HG03571 (cell line): Measurements from ENCODE around the gene RAB11FIP4.
A peak's percentile ranks its signal among the peaks of the same experiment; 100 is the strongest.

ENCODE experiments used
- ATAC-seq: cut with Tn5 transposase; IDR thresholded peaks from one replicate; pipeline ENCODE4 v1.9.1; 2021; ENCODE audit not compliant: unreplicated experiment

Gene RAB11FIP4

GRCh38 chr17:31522284-31522931 lies 130.9 kb downstream of the RAB11FIP4 start:
- ATAC-seq, result no peak

- ATAC-seq, result no peak
Observed at GRCh38 chr17:31522987-31523495, 131.6 kb downstream of the RAB11FIP4 start.

- no peak for ATAC-seq
Observed at GRCh38 chr17:31523862-31524730, 132.6 kb downstream of the RAB11FIP4 start.

GRCh38 chr17:31524926-31525800 lies 133.7 kb downstream of the RAB11FIP4 start:
- no peak for ATAC-seq

GRCh38 chr17:31525801-31526549 lies 134.5 kb downstream of the RAB11FIP4 start:
- ATAC-seq, result no peak

GRCh38 chr17:31527606-31528005 lies 136.1 kb downstream of the RAB11FIP4 start:
- no peak for ATAC-seq

- no peak for ATAC-seq
Observed at GRCh38 chr17:31528291-31528874, 136.9 kb downstream of the RAB11FIP4 start.

- ATAC-seq, result no peak
Observed at GRCh38 chr17:31529841-31530251, 138.4 kb downstream of the RAB11FIP4 start.

GRCh38 chr17:31530391-31530985 lies 139.0 kb downstream of the RAB11FIP4 start:
- ATAC-seq, result no peak

GRCh38 chr17:31531336-31531980 lies 140.0 kb downstream of the RAB11FIP4 start:
- no peak for ATAC-seq

GRCh38 chr17:31532081-31532480 lies 140.6 kb downstream of the RAB11FIP4 start:
- no peak for ATAC-seq

GRCh38 chr17:31532526-31532925 lies 141.1 kb downstream of the RAB11FIP4 start:
- no peak for ATAC-seq

GRCh38 chr17:31533546-31534155 lies 142.2 kb downstream of the RAB11FIP4 start:
- no peak for ATAC-seq

GRCh38 chr17:31534223-31534888 lies 142.9 kb downstream of the RAB11FIP4 start:
- ATAC-seq, result no peak

- peak; percentile 79 for ATAC-seq
Observed at GRCh38 chr17:31535581-31535981, 144.1 kb downstream of the RAB11FIP4 start.

- ATAC-seq, result no peak
Observed at GRCh38 chr17:31536451-31536850, 145.0 kb downstream of the RAB11FIP4 start.

GRCh38 chr17:31537565-31538011 lies 146.1 kb downstream of the RAB11FIP4 start:
- no peak for ATAC-seq
